Measurements from ENCODE around the gene COL24A1. TPM values are rescaled to one million over a fixed set of nuclear protein-coding genes. Genes with fewer than 3 reads are reported as not detected.

COL24A1 gene
- total and polyA plus RNA-seq, 2 of the 13 experiments (the other 11 are each of a cell fraction or from before 2014, with no cell fraction given) = 0.04 to 0.13 TPM

DNA sequence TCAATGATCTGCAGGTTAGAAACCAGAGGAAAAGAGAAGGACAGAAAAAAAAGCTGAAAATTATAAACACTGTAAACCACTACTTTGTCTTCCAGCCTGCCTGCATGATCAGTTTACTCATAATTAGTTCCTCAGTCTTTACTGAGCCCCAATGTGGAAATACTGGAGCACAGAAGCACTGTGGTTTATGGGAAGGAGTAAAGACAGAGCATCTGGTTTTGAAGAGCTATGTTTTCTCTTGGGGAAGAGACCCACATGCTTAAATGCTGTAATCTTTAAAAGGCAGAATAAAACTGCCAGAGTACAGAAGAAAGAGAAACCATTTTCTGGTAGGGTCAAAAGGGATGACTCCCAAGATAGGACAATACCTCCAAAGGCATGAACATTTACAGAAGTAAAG is 289.4 kb downstream of the COL24A1 start:
- FAIRE-seq = no peak
- Histone ChIP-seq H3K79me2 (ENCODE audit: insufficient read depth, low read length) (no peaks in the 10 kb centered on the region), H3K4me3 (replicated peaks in 1 of 3; ENCODE audit: insufficient read depth in 1 of 3, low read depth in 2 of 3, low read length in 3 of 3) (no peak overlapping the region), H3K27ac (ENCODE audit: extremely low read length, insufficient read depth, low read length) (no peak overlapping the region), H4K20me1 (ENCODE audit: insufficient read depth, low read length) (no peaks in the 10 kb centered on the region), H3K9me3 (ENCODE audit: low read length) (no peaks in the 10 kb centered on the region), H3K9ac (ENCODE audit: insufficient read depth, low read depth, low read length) (no peak overlapping the region), H3K4me1 (ENCODE audit: insufficient read depth, low read length) (no peaks in the 10 kb centered on the region), H2AFZ (ENCODE audit: low read length) (no peak overlapping the region), H3K36me3 (replicated peaks in 1 of 2; ENCODE audit: control insufficient read depth in 1 of 2, insufficient read depth in 2 of 2, low read length in 2 of 2) (no peaks in the 10 kb centered on the region), H3K4me2 (ENCODE audit: low read depth, low read length) (no peak overlapping the region), H3K27me3 (ENCODE audit: control insufficient read depth in 1 of 2, insufficient read depth in 2 of 2, low read length in 2 of 2) (no peaks in the 10 kb centered on the region)
- CTCF ChIA-PET (ENCODE audit: low intra/inter-chr PET ratio, low total read pairs) = no interaction called here
- no TSS peak for BruUV-seq (replicated peaks)
- no peak for ATAC-seq
- POLR2A ChIA-PET = no interaction called here
- intact Hi-C loops (cut with micrococcal nuclease; ENCODE audit: unreplicated experiment) = no loop called here
- in situ Hi-C loops (cut with HindIII; ENCODE audit: extremely low pct_ligation_motif_present, low pct_unique_long_range_greater_than_20kb) = no loop called here
- DNase-seq (ENCODE audit: low spot score) = no peak
- TF ChIP-seq SP5 (CRISPR knock-in tag; IDR thresholded peaks at IDR 0.05; ENCODE audit: borderline replicate concordance, low read depth) = no peak
- TF ChIP-seq ZSCAN31 (CRISPR knock-in tag; IDR thresholded peaks at IDR 0.05; ENCODE audit: low read depth) = no peak
- TF ChIP-seq ZMYM3 (CRISPR knock-in tag; IDR thresholded peaks at IDR 0.05) = no peak
- no peak for TF ChIP-seq HOXA7 (CRISPR knock-in tag; IDR thresholded peaks at IDR 0.05)
- no peak for TF ChIP-seq ZNF614 (CRISPR knock-in tag; IDR thresholded peaks at IDR 0.05; ENCODE audit: borderline replicate concordance)
- no peak for TF ChIP-seq CHD2 (IDR thresholded peaks at IDR 0.05; ENCODE audit: low read depth, low read length)
- no peak for TF ChIP-seq MTA3 (CRISPR knock-in tag; IDR thresholded peaks at IDR 0.05)
- no peak for TF ChIP-seq ZC3H13 (CRISPR knock-in tag; IDR thresholded peaks at IDR 0.05)
- TF ChIP-seq JDP2 (CRISPR knock-in tag; IDR thresholded peaks at IDR 0.05; ENCODE audit: borderline replicate concordance) = no peak

DNA sequence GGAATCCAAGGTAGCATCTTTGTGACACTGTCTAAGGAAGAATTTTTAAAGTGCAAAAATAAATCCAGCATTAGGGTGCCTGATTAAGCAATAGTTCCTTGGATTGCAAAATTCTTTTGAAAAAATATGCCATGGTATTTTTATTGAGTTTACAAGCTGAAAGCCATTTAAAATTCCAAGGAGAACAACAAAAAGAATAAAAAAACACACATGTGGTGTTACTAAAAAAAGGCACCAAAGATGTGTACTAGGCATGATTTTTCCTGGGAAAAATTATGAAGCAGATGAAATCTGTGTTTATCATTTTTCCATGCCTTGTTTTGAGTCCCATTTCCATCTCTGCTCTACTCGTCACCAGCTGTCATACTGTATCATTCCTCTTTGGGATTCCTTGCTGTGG is 291.4 kb downstream of the COL24A1 start:
- no peaks in the 10 kb centered on the region for H3K36me3 ChIP-seq (replicated peaks in 1 of 2; ENCODE audit: control insufficient read depth in 1 of 2, insufficient read depth in 2 of 2, low read length in 2 of 2)
- POLR2A ChIA-PET = no interaction called here
- no peak for FAIRE-seq
- BruUV-seq (replicated peaks) = no TSS peak
- no peak overlapping the region for H3K4me2 ChIP-seq (ENCODE audit: low read depth, low read length)
- no peak overlapping the region for H3K4me3 ChIP-seq (replicated peaks in 1 of 3; ENCODE audit: insufficient read depth in 1 of 3, low read depth in 2 of 3, low read length in 3 of 3)
- CTCF ChIA-PET (ENCODE audit: low intra/inter-chr PET ratio, low total read pairs) = no interaction called here
- TF ChIP-seq CEBPB (IDR thresholded peaks at IDR 0.05; ENCODE audit: borderline replicate concordance, low read depth, low read length) (peak; percentile 28; the same call in 1 of the 2 replicates), ZNF17 (CRISPR knock-in tag; IDR thresholded peaks at IDR 0.05) (no peak)
- H3K9me3 ChIP-seq (ENCODE audit: low read length) = no peaks in the 10 kb centered on the region
- in situ Hi-C loops (cut with HindIII; ENCODE audit: extremely low pct_ligation_motif_present, low pct_unique_long_range_greater_than_20kb) (no loop called here), intact Hi-C loops (cut with micrococcal nuclease; ENCODE audit: unreplicated experiment) (no loop called here)
- WGBS (ENCODE audit: low lambda C conversion rate) = 3% methylated on average over 1 of the region's 1 CpG
- no peaks in the 10 kb centered on the region for H4K20me1 ChIP-seq (ENCODE audit: insufficient read depth, low read length)
- no peak for DNase-seq (ENCODE audit: low spot score)
- no peaks in the 10 kb centered on the region for H3K79me2 ChIP-seq (ENCODE audit: insufficient read depth, low read length)
- H3K27ac ChIP-seq (ENCODE audit: extremely low read length, insufficient read depth, low read length) = no peak overlapping the region
- H2AFZ ChIP-seq (ENCODE audit: low read length) = no peak overlapping the region
- H3K27me3 ChIP-seq (ENCODE audit: control insufficient read depth in 1 of 2, insufficient read depth in 2 of 2, low read length in 2 of 2) = no peaks in the 10 kb centered on the region
- ATAC-seq = no peak
- no peaks in the 10 kb centered on the region for H3K4me1 ChIP-seq (ENCODE audit: insufficient read depth, low read length)
- no peak overlapping the region for H3K9ac ChIP-seq (ENCODE audit: insufficient read depth, low read depth, low read length)
